ENCODE data around the gene ABCF1.

The ABCF1 gene

DNA sequence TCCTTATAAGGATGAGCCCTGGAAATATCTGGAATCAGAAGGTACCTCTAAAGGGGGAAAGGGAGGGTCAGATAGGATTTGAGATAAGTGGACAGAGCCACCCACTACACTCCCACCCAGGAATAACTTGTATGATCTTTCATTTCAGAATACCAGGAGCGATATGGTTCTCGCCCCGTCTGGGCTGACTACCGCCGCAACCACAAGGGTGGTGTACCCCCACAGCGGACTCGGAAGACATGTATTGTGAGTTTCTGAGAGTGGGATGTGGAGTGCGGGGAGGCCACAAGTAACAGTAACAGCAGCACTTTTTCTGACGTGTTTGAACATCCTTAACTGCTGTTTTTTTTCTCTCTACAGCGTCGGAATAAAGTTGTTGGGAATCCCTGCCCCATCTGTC is 48.3 kb downstream of the ABCF1 start:
- no peak overlapping the region for H2AFZ ChIP-seq (ENCODE audit: low read length)
- H3K9ac ChIP-seq (ENCODE audit: low read length) = no peak overlapping the region
- no peak for DNase-seq
- peaks cover 1% of the 10 kb centered on the region; the same call in 1 of the 2 replicates for H3K4me1 ChIP-seq (ENCODE audit: low read length)
- H3K36me3 ChIP-seq (replicated peaks; ENCODE audit: insufficient read depth, low read length) = peaks cover 10% of the 10 kb centered on the region
- no peaks in the 10 kb centered on the region for H3K9me3 ChIP-seq (replicated peaks; ENCODE audit: insufficient read depth, low read length)
- peaks cover 26% of the 10 kb centered on the region for H3F3A ChIP-seq (ENCODE audit: insufficient read depth, low read length)
- no peak for TF ChIP-seq CTCF (IDR thresholded peaks at IDR 0.05; ENCODE audit: low read length)
- TF ChIP-seq EZH2 (optimal IDR thresholded peaks at IDR 0.05; ENCODE audit: low read depth, low read length) = no peak
- no peak for TF ChIP-seq EZH2phosphoT487 (IDR thresholded peaks at IDR 0.05; ENCODE audit: low read length)
- H3K27me3 ChIP-seq (replicated peaks; ENCODE audit: insufficient read depth, low read length) = no peaks in the 10 kb centered on the region
- H3K4me3 ChIP-seq (ENCODE audit: low read length) = no peak overlapping the region
- no peak overlapping the region for H3K4me2 ChIP-seq (ENCODE audit: low read depth, low read length)
- H3K9me2 ChIP-seq (replicated peaks; ENCODE audit: insufficient read depth, low read length) = no peaks in the 10 kb centered on the region
- peaks cover 45% of the 10 kb centered on the region for H3K79me2 ChIP-seq (ENCODE audit: low read length)
- H3K27ac ChIP-seq (ENCODE audit: low read length) = no peak overlapping the region
- no peaks in the 10 kb centered on the region; the same call in 1 of the 2 replicates for H4K20me1 ChIP-seq (ENCODE audit: insufficient read depth, low read length)

GRCh38 chr6:30625511-30625910 is 54.3 kb downstream of the ABCF1 start:
- Histone ChIP-seq H3K27ac (ENCODE audit: low read length) (no peak overlapping the region; the same call in 1 of the 2 replicates), H2AFZ (ENCODE audit: low read length) (no peak overlapping the region), H3K4me2 (ENCODE audit: low read depth, low read length) (no peak overlapping the region), H3K79me2 (ENCODE audit: low read length) (peaks cover 6% of the 10 kb centered on the region; the same call in 1 of the 2 replicates), H3K9me3 (replicated peaks; ENCODE audit: insufficient read depth, low read length) (no peaks in the 10 kb centered on the region), H3K36me3 (replicated peaks; ENCODE audit: insufficient read depth, low read length) (no peaks in the 10 kb centered on the region; the same call in 1 of the 2 replicates), H3K9me2 (replicated peaks; ENCODE audit: insufficient read depth, low read length) (no peaks in the 10 kb centered on the region), H3F3A (ENCODE audit: insufficient read depth, low read length) (peaks cover 21% of the 10 kb centered on the region; the same call in 1 of the 2 replicates), H3K4me3 (ENCODE audit: low read length) (no peak overlapping the region), H3K4me1 (ENCODE audit: low read length) (peaks cover 12% of the 10 kb centered on the region; the same call in 1 of the 2 replicates), H3K9ac (ENCODE audit: low read length) (no peak overlapping the region), H4K20me1 (ENCODE audit: insufficient read depth, low read length) (no peaks in the 10 kb centered on the region), H3K27me3 (replicated peaks; ENCODE audit: insufficient read depth, low read length) (no peaks in the 10 kb centered on the region)
- no peak for TF ChIP-seq EZH2 (optimal IDR thresholded peaks at IDR 0.05; ENCODE audit: low read depth, low read length)
- no peak for TF ChIP-seq EZH2phosphoT487 (IDR thresholded peaks at IDR 0.05; ENCODE audit: low read length)
- TF ChIP-seq CTCF (IDR thresholded peaks at IDR 0.05; ENCODE audit: low read length) = no peak
- DNase-seq = no peak

GRCh38 chr6:30626484-30627366 is 55.5 kb downstream of the ABCF1 start, which contains the start of gene ATAT1:
Gene ATAT1 (plus strand): TSS chr6:30626874.
- Histone ChIP-seq H3K4me3 (ENCODE audit: low read length) (peak within 1 kb of the TSS; percentile 71), H3K79me2 (ENCODE audit: low read length) (peaks cover 2% of the 10 kb centered on the region; the same call in 1 of the 2 replicates), H3K27ac (ENCODE audit: low read length) (peak within 1 kb of the TSS; percentile 34; the same call in 1 of the 2 replicates), H3K9ac (ENCODE audit: low read length) (peak within 1 kb of the TSS; percentile 71), H4K20me1 (ENCODE audit: insufficient read depth, low read length) (no peaks in the 10 kb centered on the region), H3K4me1 (ENCODE audit: low read length) (peaks cover 12% of the 10 kb centered on the region; the same call in 1 of the 2 replicates), H3K27me3 (replicated peaks; ENCODE audit: insufficient read depth, low read length) (no peaks in the 10 kb centered on the region), H3K36me3 (replicated peaks; ENCODE audit: insufficient read depth, low read length) (no peaks in the 10 kb centered on the region; the same call in 1 of the 2 replicates), H3F3A (ENCODE audit: insufficient read depth, low read length) (peaks cover 21% of the 10 kb centered on the region; the same call in 1 of the 2 replicates), H3K4me2 (ENCODE audit: low read depth, low read length) (peak within 1 kb of the TSS; percentile 94), H3K9me3 (replicated peaks; ENCODE audit: insufficient read depth, low read length) (no peaks in the 10 kb centered on the region), H3K9me2 (replicated peaks; ENCODE audit: insufficient read depth, low read length) (no peaks in the 10 kb centered on the region), H2AFZ (ENCODE audit: low read length) (peak within 1 kb of the TSS; percentile 81)
- DNase-seq = peak; percentile 81
- no peak for TF ChIP-seq EZH2phosphoT487 (IDR thresholded peaks at IDR 0.05; ENCODE audit: low read length)
- TF ChIP-seq EZH2 (optimal IDR thresholded peaks at IDR 0.05; ENCODE audit: low read depth, low read length) = no peak
- peak; percentile 42 for TF ChIP-seq CTCF (IDR thresholded peaks at IDR 0.05; ENCODE audit: low read length)

All from MM.1S (cell line).